ENCODE data around the gene NEGR1. TPM values are rescaled to one million over a fixed set of nuclear protein-coding genes. Genes with fewer than 3 reads are reported as not detected.

NEGR1 gene
- total RNA-seq, 4 donors from 2014 or later = 14.5 to 50.8 (median 29.1) TPM

- no peak for DNase-seq (ENCODE audit: low spot score)
- no peak for ATAC-seq (ENCODE audit: low FRiP score)
- no peak for TF ChIP-seq CTCF (IDR thresholded peaks at IDR 0.05)
These were observed 683.0 kb downstream of the NEGR1 start for GRCh38 chr1:71599306-71599705.

- ATAC-seq (ENCODE audit: low FRiP score) = no peak
- DNase-seq (ENCODE audit: low spot score) = no peak
These were observed 688.8 kb downstream of the NEGR1 start for GRCh38 chr1:71593523-71593922.

GRCh38 chr1:71592646-71593274 is 689.6 kb downstream of the NEGR1 start:
- no peak for DNase-seq (ENCODE audit: low spot score)
- no peak for TF ChIP-seq CTCF (IDR thresholded peaks at IDR 0.05)
- no peak for ATAC-seq (ENCODE audit: low FRiP score)

More at GRCh38 chr1:71593523-71593922, 688.8 kb downstream of the NEGR1 start:
- TF ChIP-seq CTCF (IDR thresholded peaks at IDR 0.05) = no peak

GRCh38 chr1:71589005-71589404 is 693.3 kb downstream of the NEGR1 start:
- TF ChIP-seq CTCF (IDR thresholded peaks at IDR 0.05) = no peak
- DNase-seq (ENCODE audit: low spot score) (no peak), ATAC-seq (ENCODE audit: low FRiP score) (no peak)

GRCh38 chr1:71587961-71588360 is 694.4 kb downstream of the NEGR1 start:
- TF ChIP-seq CTCF (IDR thresholded peaks at IDR 0.05) = no peak
- ATAC-seq (ENCODE audit: low FRiP score) = no peak

GRCh38 chr1:71586030-71586429 is 696.3 kb downstream of the NEGR1 start:
- no peak for ATAC-seq (ENCODE audit: low FRiP score)

More at GRCh38 chr1:71587961-71588360, 694.4 kb downstream of the NEGR1 start:
- DNase-seq (ENCODE audit: low spot score) = no peak

More at GRCh38 chr1:71586030-71586429, 696.3 kb downstream of the NEGR1 start:
- no peak for TF ChIP-seq CTCF (IDR thresholded peaks at IDR 0.05)
- no peak for DNase-seq (ENCODE audit: low spot score)
